SK-N-SH treated with all-trans-retinoic acid at 6 μM for 48 hours (cell line): ENCODE measurements around the gene HBQ1.
"Not testable (repeated sequence)": the region's sequence is repeated elsewhere in the genome, so short reads cannot be mapped to it uniquely, and the experiment has no call there.

Source experiments
- ATAC-seq: fragments of 200-7000 bp; cut with Tn5 transposase; 3 replicates; pipeline ENCODE4 v1.9.1; 2020; ENCODE audit warnings: mild to moderate bottlenecking, moderate library complexity
- ARNTL ChIP-seq: fragments of 450-650 bp; formaldehyde crosslinking; IDR thresholded peaks from 2 replicates; pipeline ENCODE4 v1.5.0; 2020; ENCODE audit warnings: low read depth, mild to moderate bottlenecking, moderate library complexity, borderline replicate concordance
- BACH2 ChIP-seq: fragments of 250-450 bp; sonication (Bioruptor Pico); IDR thresholded peaks from 2 replicates; pipeline ENCODE4 v1.9.0; 2021; ENCODE audit warnings: mild to moderate bottlenecking, borderline replicate concordance
- CREB5 ChIP-seq: fragments of 250-450 bp; sonication (Bioruptor Pico); IDR thresholded peaks from 2 replicates; pipeline ENCODE4 v1.5.1; 2020; ENCODE audit warnings: low read depth, mild to moderate bottlenecking, moderate library complexity
- CSDC2 ChIP-seq: fragments of 250-450 bp; sonication (Bioruptor Pico); IDR thresholded peaks from 2 replicates; pipeline ENCODE4 v1.5.0; 2020; ENCODE audit warnings: mild to moderate bottlenecking, moderate library complexity
- CSRNP3 ChIP-seq: fragments of 250-450 bp; sonication (Bioruptor Pico); IDR thresholded peaks from 2 replicates; pipeline ENCODE4 v1.5.1; 2021; ENCODE audit warnings: mild to moderate bottlenecking, moderate library complexity
- ESRRG ChIP-seq: fragments of 250-450 bp; sonication (Bioruptor Pico); IDR thresholded peaks from 2 replicates; pipeline ENCODE4 v1.6.1; 2021; ENCODE audit warnings: mild to moderate bottlenecking
- GLIS3 ChIP-seq: fragments of 250-450 bp; sonication (Bioruptor Pico); IDR thresholded peaks from 2 replicates; pipeline ENCODE4 v1.5.0; 2020; ENCODE audit warnings: mild to moderate bottlenecking, moderate library complexity
- ISL1 ChIP-seq: fragments of 250-450 bp; sonication (Bioruptor Pico); IDR thresholded peaks from 2 replicates; pipeline ENCODE4 v2.1.2; 2022; ENCODE audit warnings: mild to moderate bottlenecking, moderate library complexity
- OSR1 ChIP-seq: fragments of 250-450 bp; sonication (Bioruptor Pico); IDR thresholded peaks from 2 replicates; pipeline ENCODE4 v1.8.0; 2022; ENCODE audit warnings: moderate library complexity, mild to moderate bottlenecking, inconsistent platforms
- PATZ1 ChIP-seq: fragments of 250-450 bp; sonication (Bioruptor Pico); IDR thresholded peaks from 2 replicates; pipeline ENCODE4 v1.8.0; 2020; ENCODE audit warnings: mild to moderate bottlenecking, moderate library complexity, borderline replicate concordance
- POU6F1 ChIP-seq: fragments of 250-450 bp; sonication (Bioruptor Pico); IDR thresholded peaks from 2 replicates; pipeline ENCODE4 v1.8.0; 2021; ENCODE audit warnings: low read depth, mild to moderate bottlenecking, moderate library complexity, borderline replicate concordance
- PPARA ChIP-seq: fragments of 250-450 bp; sonication (Bioruptor Pico); IDR thresholded peaks from 2 replicates; pipeline ENCODE4 v1.5.0; 2020; ENCODE audit warnings: mild to moderate bottlenecking, borderline replicate concordance
- RARB ChIP-seq: fragments of 250-450 bp; sonication (Bioruptor Pico); IDR thresholded peaks from 2 replicates; pipeline ENCODE4 v1.8.0; 2021; ENCODE audit warnings: mild to moderate bottlenecking, moderate library complexity
- SNAI2 ChIP-seq: fragments of 250-450 bp; sonication (Bioruptor Pico); IDR thresholded peaks from 2 replicates; pipeline ENCODE4 v1.5.0; 2020; ENCODE audit warnings: mild to moderate bottlenecking, moderate library complexity
- TCF4 ChIP-seq: fragments of 250-450 bp; sonication (Bioruptor Pico); IDR thresholded peaks from 2 replicates; pipeline ENCODE4 v1.8.0; 2021; ENCODE audit warnings: mild to moderate bottlenecking, moderate library complexity, borderline replicate concordance
- TOX ChIP-seq: fragments of 250-450 bp; sonication (Bioruptor Pico); IDR thresholded peaks from 2 replicates; pipeline ENCODE4 v1.8.0; 2021; ENCODE audit warnings: mild to moderate bottlenecking, moderate library complexity, borderline replicate concordance
- ZC3H10 ChIP-seq: fragments of 250-450 bp; sonication (Bioruptor Pico); IDR thresholded peaks from 2 replicates; pipeline ENCODE4 v1.5.1; 2021; ENCODE audit warnings: mild to moderate bottlenecking, moderate library complexity
- ZFP3 ChIP-seq: fragments of 250-450 bp; sonication (Bioruptor Pico); IDR thresholded peaks from 2 replicates; pipeline ENCODE4 v1.5.0; 2020; ENCODE audit warnings: mild to moderate bottlenecking, moderate library complexity
- ZFP30 ChIP-seq: fragments of 450-650 bp; formaldehyde crosslinking; IDR thresholded peaks from 2 replicates; pipeline ENCODE4 v1.5.0; 2022; ENCODE audit warnings: mild to moderate bottlenecking, moderate library complexity
- ZNF565 ChIP-seq: fragments of 450-650 bp; formaldehyde crosslinking; conservative IDR thresholded peaks from 2 replicates; pipeline ENCODE4 v1.5.0; 2020; ENCODE audit warnings: low read depth, mild to moderate bottlenecking, moderate library complexity
- ZNF70 ChIP-seq: fragments of 450-650 bp; formaldehyde crosslinking; IDR thresholded peaks from 2 replicates; pipeline ENCODE4 v1.5.0; 2020; ENCODE audit warnings: mild to moderate bottlenecking, moderate library complexity
- ZNF8 ChIP-seq: fragments of 450-650 bp; formaldehyde crosslinking; IDR thresholded peaks from 2 replicates; pipeline ENCODE4 v1.5.0; 2020; ENCODE audit warnings: mild to moderate bottlenecking, moderate library complexity

HBQ1 gene

GRCh38 chr16:167122-167690, 13.1 kb upstream of the HBQ1 start:
- no peak for ATAC-seq
- no peak for TF ChIP-seq CSRNP3

GRCh38 chr16:168424-168823, 11.8 kb upstream of the HBQ1 start:
- ATAC-seq, result no peak
- no peak for TF ChIP-seq ESRRG
- TF ChIP-seq GLIS3 (CRISPR knock-in tag), result no peak
- TF ChIP-seq ZNF8 (CRISPR knock-in tag), result no peak
- TF ChIP-seq ZFP3 (CRISPR knock-in tag), result no peak
- TF ChIP-seq ZNF565 (CRISPR knock-in tag), result no peak
- no peak for TF ChIP-seq ZFP30 (CRISPR knock-in tag)
- no peak for TF ChIP-seq ARNTL (CRISPR knock-in tag)
- TF ChIP-seq TOX, result no peak
- no peak for TF ChIP-seq ZC3H10
- TF ChIP-seq RARB (CRISPR knock-in tag), result no peak
- no peak for TF ChIP-seq BACH2 (CRISPR knock-in tag)
- TF ChIP-seq CSRNP3, result no peak
- TF ChIP-seq TCF4, result no peak
- no peak for TF ChIP-seq CREB5
- TF ChIP-seq SNAI2 (CRISPR knock-in tag), result no peak
- no peak for TF ChIP-seq PPARA (CRISPR knock-in tag)
- TF ChIP-seq PATZ1 (CRISPR knock-in tag), result no peak
- no peak for TF ChIP-seq CSDC2 (CRISPR knock-in tag)
- no peak for TF ChIP-seq ZNF70 (CRISPR knock-in tag)
- no peak for TF ChIP-seq POU6F1

- no peak for TF ChIP-seq TCF4
- TF ChIP-seq ZNF565 (CRISPR knock-in tag), result no peak
- no peak for TF ChIP-seq ESRRG
- no peak for TF ChIP-seq ZFP3 (CRISPR knock-in tag)
- TF ChIP-seq SNAI2 (CRISPR knock-in tag), result no peak
- no peak for TF ChIP-seq GLIS3 (CRISPR knock-in tag)
- TF ChIP-seq OSR1 (CRISPR knock-in tag), result no peak
- no peak for ATAC-seq
These were observed 11.2 kb upstream of the HBQ1 start for GRCh38 chr16:169014-169413.

- peak; percentile 60 for ATAC-seq
These were observed 10.2 kb upstream of the HBQ1 start for GRCh38 chr16:170088-170507.

- TF ChIP-seq CREB5, result no peak
- TF ChIP-seq SNAI2 (CRISPR knock-in tag), result no peak
- TF ChIP-seq ARNTL (CRISPR knock-in tag), result no peak
- no peak for TF ChIP-seq TCF4
- no peak for TF ChIP-seq POU6F1
- no peak for TF ChIP-seq RARB (CRISPR knock-in tag)
- no peak for TF ChIP-seq ISL1 (CRISPR knock-in tag)
- no peak for TF ChIP-seq ZNF70 (CRISPR knock-in tag)
- no peak for TF ChIP-seq OSR1 (CRISPR knock-in tag)
- no peak for TF ChIP-seq BACH2 (CRISPR knock-in tag)
- TF ChIP-seq GLIS3 (CRISPR knock-in tag), result no peak
- TF ChIP-seq CSDC2 (CRISPR knock-in tag), result no peak
- no peak for ATAC-seq
These were observed 9.5 kb upstream of the HBQ1 start for GRCh38 chr16:170788-171187.

GRCh38 chr16:172374-172941, 7.8 kb upstream of the HBQ1 start, which contains the start of gene HBA2:
Gene HBA2, plus strand, starts transcription at chr16:172876. Its CDS starts 37 bp downstream, at chr16:172913.
- not testable (repeated sequence) for ATAC-seq
